A673 (cell line): ENCODE data around the gene CSTPP1.

Experiments
- CTCF ChIP-seq: fragments of 300-800, 200-600 bp; sonication (generic); conservative IDR thresholded peaks from 2 replicates; pipeline ENCODE4 v1.5.1; 2017; ENCODE audit warnings: low read depth, mild to moderate bottlenecking, antibody characterized with exemption, low read length, moderate library complexity, mixed read lengths
- EZH2 ChIP-seq: fragments of 200-600 bp; sonication (generic); IDR thresholded peaks from 2 replicates; pipeline ENCODE4 v1.6.1; 2017; ENCODE audit warnings: borderline replicate concordance, low read depth, mild to moderate bottlenecking, mixed read lengths, antibody characterized with exemption, low read length; ENCODE audit not compliant: poor library complexity, severe bottlenecking

GRCh38 chr11:46958777-46959176 is 22.2 kb downstream of the CSTPP1 start:
- TF ChIP-seq EZH2 (no peak), CTCF (no peak)
